ENCODE measurements around the gene KY.
"Not testable (repeated sequence)": the region's sequence is repeated elsewhere in the genome, so short reads cannot be mapped to it uniquely, and the experiment has no call there.

KY gene

DNA sequence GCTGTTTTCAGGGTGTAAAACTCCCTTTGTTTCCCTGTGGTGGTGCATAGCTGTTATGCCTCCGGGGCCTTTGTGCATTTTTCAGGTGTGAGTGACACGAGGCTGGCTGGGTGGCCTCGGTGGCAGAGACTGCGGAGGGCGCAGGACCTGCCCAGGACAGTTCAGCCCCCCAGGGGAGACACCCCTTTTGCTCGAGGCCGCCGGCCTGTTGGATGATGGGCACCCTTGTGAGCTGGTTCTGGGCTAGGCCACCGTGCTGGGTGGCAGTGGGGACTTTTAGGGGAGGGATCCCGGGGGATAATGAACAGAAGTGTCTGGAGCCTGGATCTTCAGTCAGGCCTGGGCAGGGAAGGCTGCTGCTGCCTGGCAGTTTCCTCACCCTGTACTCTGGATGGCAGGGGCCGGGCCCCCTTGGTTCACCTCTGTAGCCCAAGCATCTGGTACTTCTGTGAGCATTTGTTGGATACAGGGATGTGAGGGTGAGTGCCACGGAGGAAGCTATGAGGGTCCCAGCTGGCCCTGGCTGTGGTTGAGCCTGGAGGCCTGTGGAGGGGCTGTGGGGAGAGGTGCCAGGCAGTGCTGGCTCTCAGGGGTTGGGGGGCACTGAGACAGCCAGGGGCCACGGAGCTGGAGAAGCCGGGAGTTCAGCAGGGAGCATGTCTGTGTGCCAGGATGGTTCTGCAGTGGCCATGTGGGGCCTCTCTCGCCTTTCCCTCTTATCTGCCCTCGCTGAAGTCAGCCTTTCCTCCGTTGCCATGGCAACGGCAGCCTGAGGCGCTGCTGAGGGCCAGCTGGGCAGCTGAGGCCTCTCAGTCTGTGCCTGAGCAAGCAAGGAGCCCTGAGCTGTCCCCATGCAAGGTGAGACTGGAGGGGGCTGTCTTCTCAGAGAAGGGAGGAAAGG lies 49.0 kb downstream of the KY start:
- peak in 9 of 14 donors; percentile 15 to 90 (median 42) for DNase-seq

DNA sequence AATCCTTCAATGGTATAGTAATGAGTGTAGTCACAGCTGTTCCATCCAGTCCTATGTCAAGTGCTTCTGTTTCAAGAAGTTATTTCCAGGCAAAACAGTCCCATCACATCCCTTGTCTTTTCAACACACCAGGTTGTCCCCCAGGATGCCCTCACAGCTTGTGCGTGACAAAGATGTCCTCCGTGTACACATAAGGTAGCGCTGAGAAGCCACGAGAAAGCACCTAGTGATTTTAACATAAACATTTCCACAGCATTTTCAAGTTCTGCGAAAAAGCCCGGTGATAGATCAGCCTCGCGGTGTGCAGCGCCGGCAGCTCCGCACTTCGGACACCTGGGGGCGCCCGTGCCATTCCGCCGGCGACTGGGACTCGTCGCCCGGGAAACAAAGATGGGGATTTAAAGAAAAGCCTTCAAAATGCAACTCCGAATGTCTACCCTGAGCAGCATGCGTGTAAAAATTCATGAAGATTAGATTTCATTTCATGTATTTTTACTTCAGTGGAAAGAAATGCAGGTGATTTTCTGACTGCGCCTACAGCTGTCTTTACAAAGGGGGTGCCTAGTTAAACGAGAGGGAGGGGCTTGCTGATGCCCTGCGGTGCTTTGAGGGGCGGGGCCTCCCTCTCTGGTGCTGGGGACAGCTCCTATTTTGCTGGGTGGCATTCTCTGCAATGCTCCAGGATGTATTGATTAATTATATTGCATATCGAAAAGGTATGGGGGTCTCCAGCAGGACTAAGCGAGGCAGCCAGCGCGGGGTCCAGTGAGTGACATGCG lies 49.9 kb downstream of the KY start:
- DNase-seq, result peak in 10 of 14 donors; percentile 28 to 65 (median 38)

DNA sequence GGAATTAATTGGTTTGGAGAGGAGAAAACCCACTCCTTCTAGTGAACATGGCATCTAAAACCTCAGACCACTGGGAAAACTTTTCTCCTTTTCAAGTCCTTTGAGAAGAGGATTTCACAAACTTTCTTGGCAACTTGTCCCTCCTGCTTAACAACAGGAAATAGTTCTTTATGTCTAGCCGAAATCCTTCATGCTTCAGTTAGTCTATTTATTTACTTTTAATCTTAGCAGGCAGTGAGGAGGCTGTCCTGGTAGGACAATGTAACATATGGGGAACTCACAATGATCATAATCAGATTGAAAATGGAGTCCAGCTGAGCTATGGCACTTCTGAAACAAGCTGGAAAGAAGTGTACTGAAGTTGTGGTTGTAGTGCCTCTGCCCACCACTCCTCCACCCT lies 50.6 kb downstream of the KY start:
- DNase-seq, result no peak

DNA sequence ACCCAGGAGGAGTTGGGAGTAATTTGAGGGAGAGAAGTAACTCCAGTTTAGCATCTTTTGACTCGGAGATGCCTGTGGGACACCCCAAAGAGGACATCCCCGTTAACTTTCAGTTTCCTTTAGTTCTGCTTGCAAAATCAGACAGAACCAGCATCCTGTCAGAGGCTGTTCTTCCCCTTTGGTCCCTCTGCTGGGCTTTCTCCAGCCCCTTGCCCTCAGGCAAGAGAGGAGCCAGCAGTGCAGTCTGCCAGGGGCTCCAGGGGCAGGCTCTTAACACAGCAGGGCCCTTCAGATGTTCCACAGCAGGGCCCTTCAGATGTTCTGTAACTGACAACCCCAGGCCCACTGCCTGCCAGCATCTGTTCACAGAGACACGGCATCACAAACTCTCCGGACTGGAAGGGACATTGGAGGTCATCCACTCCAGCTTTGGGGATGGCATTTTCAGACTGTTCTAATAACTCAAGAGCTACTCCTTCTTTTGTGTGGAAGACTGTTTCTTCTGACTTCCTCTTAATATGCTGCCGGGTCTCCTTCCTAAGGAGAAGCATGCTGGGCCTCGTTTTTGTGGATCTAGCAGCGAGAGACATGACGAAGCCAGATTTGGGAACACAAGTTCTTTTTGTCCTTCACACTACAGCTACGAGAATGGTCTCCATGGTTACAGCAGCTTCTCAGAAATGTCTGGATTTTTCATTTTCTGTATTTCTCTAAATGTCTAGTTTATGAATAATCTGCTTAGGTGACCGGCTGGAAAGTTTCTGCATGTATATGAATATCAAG lies 51.9 kb downstream of the KY start:
- no peak for DNase-seq

DNA sequence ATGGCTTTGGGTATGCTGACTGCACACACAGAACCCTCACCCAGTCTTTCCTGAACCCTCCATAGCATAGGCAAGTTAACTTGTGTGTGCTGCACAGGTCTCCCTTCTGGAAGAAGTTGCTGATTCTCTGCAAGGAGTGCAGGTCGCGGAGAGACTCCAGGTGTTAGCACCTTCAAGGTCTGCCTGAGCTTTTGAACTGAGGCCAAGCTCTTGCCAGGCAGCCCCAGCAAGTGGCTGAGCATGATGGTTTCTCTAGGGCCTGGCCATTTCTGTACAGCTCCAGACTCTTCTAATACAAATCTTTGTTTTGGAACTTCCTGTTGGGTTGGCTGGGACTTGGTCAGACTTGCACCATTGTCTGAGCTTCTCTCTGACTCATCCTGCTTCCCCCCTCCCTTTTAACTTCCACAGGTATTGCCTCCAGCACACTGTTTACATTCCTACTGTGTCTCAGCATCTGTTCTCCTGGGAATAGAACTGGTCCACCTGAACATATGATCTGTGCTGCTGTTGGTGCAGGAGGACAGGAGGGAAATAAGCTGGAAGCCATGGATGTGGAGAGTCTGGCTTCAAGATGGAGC lies 53.3 kb downstream of the KY start:
- no peak for DNase-seq

DNA sequence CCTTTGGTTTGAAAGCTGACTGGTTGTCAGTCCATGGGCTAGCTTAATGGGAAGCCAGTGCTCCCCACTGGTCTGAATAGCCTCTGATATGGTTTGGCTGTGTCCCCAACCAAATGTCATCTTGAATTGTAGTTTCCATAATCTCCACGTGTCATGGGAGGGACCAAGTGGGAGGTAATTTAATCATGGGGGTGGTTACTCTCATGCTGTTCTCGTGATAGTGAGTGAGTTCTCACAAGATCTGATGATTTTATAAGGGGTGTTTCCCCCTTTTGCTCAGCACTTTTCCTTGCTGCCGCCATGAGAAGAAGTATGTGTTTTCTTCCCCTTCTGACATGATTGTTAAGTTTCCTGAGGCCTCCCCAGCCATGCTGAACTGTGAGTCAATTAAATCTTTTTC lies 55.8 kb downstream of the KY start:
- not testable (repeated sequence) for DNase-seq

DNA sequence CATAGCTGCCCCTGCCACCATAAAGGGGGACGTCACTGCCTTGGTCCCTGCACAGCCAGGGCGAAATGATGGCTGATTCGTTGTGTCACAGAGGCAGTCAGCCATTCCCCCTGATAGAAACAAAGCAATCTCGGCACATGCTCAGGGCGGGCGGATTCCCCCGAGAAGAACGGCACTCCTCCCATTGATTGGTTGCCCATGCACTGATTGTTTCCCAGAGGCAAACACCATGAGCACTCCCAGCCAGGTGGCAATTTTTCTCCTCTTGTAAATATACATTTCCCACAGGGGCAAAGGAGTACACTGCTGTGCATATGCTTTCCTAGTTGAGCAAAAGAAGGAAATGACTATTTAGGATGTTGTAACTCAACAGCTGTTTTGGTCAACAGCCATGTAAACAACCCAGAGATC lies 56.5 kb downstream of the KY start:
- DNase-seq, result no peak

DNA sequence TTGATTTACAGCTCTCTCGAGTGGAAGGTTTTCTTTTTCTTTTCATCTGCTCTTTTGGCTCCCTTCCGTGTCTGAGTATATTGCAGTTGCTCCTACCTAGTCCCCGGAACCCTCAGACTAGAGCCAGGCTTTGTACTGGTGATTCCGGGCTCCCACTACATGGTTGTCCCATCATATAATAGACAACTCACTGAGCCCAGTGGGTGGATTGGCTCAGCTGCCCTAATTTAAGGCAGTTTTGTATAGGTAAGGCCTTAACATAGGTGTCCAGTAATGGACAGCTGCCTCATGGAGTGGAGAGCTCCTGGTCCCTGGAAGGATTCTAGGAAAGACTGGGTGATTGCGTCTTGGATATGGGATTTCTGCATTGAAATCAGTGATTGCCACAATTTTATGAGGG lies 58.0 kb downstream of the KY start:
- DNase-seq, result no peak

DNA sequence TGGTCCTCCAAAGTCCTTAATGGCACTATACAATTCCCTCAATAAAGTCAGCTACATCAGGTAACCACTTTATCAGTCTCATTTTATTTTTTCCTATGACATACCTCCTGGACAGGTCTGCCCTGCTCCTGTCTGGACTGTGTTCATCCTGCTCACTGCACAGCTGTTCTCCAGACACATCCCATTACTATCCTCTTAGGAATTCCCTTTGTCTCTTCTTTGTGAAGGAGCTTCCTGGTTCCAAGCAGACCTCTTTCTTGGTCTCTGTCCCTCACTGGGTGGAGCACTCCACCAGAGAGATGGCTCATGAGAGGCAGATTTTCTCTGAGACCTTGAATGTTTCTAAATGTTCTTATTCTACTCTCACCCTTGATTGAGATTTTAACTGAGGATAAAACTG lies 60.1 kb downstream of the KY start:
- DNase-seq, result no peak

DNA sequence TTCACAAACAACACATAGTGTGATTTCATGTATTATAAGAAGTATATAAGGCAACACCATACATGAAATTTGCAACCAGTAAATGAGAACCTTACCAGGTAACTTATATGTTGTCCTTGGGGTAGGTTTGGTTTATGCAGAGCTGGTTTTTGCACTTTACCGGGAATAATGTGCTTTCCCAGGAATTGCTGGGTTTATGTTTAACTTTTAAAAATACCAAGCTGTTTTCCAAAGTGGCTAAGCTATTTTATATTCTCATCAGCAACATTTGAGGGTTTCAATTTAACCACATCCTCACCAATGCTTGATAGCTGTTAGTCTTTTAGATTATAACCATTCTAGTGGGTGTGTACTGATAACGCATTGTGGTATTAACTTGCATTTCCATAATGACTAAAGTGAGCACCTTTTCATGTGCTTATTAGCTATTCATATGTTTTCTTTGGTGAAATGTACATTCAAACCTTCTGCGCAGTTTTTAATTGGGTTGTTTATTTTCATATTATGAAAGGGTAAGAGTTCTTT lies 71.6 kb downstream of the KY start:
- DNase-seq, result no peak

DNA sequence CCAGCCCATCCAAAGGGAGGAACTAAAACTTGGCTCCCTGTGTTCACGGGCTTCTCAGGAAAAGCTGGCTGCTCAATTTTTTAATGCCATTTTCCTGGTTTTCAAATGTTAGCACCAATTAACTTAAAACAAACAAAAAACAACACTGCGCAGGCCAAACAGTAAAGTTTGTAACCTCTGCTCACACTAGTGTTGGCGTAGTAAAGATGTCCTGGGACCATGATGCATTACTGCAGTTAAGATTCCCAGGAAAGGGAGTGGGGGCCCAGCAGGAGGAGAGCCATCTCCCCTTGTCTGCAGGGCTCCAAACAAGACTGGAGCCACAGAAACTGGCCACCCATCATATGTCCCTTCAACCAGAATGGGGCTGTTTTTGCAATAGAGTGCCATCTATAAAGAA lies 74.0 kb downstream of the KY start:
- no peak for DNase-seq

DNA sequence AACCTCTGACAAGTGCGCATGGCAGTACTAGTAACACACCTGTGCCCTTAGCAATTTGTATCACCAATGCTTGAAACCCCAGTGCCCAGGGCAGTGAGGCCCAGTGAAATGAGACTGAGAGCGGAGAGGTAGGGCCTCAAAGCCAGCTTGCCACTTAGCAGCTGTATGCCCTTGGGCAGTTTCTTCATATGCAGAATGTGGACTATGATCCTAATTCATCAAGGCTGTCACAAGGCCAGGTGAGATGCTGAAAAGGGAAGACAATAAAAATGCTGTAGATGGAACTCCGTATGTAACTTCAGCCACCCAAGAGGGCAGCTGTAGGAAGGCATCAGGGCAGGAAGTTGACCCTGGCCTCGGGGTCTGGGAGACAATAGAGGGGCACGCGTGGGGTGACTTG lies 74.4 kb downstream of the KY start:
- DNase-seq, result no peak

DNA sequence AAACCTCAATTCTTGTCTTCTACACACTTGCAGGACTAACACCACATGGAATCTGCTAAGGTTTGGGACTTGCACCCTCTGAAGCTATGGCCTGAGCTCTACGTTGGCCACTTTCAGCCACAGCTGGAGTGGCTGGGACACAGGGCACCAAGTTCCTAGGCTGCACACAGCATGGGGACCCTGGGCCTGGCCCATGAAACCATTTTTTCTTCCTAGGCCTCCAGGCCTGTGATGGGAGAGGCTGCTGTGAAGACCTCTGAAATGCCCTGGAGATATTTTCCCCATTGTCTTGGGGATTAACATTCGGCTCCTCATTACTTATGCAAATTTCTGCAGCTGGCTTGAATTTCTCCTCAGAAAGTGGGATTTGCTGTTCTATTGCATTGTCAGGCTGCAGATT lies 80.9 kb downstream of the KY start:
- not testable (repeated sequence) for DNase-seq

DNA sequence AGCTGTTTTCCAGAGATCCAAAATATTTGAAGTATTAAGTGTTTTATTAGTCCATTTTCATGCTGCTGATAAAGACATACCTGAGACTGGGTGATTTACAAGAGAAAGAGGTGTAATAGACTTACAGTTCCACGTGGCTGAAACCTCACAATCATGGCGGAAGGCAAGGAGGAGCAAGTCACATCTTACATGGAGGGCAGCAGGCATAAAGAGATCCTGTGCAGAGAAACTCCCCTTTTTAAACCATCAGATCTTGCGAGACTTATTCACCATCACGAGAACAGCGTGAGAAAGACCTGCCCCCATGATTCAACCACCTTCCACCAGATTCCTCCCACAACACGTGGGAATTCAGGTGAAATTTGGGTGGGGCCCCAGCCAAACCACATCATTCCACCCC lies 82.0 kb downstream of the KY start:
- DNase-seq, result no peak

DNA sequence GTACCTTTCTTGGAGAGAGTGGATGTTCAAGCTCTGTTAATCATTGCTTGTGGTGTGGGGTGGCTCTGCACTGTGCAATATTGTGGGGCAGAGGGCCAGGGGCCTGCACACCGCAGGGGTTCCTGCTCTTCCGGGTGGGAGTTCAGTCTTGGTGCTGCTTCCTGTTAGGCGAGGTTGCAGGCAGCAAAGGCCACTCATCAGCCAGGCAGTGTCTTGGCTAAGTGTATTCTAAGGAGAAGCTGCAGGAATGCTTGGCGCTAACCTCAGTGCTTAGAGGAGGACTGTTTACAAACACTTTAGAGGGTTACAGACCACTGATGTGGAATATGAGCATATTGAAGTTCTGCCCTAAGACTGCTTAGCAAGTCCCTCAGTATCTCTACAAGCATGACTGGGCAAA lies 83.2 kb downstream of the KY start:
- no peak for DNase-seq

DNA sequence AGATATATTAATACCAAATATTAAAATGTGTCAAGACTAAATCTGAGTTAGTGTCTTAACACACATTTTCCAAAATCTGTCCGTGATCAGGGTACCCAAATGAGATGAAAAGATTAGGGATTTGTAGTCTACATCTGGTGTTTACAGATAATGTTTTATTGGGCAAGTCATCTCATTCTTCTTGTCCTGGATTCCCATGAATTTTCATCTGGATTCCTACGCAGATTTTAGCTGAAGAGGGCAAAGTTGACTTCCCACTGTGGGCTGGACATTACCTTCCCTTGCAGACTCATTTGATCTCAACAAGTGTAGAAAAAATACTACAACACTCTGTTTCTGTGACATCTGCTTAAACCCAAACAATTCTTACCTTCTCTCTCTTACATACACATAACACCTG lies 85.8 kb downstream of the KY start:
- DNase-seq, result no peak

DNA sequence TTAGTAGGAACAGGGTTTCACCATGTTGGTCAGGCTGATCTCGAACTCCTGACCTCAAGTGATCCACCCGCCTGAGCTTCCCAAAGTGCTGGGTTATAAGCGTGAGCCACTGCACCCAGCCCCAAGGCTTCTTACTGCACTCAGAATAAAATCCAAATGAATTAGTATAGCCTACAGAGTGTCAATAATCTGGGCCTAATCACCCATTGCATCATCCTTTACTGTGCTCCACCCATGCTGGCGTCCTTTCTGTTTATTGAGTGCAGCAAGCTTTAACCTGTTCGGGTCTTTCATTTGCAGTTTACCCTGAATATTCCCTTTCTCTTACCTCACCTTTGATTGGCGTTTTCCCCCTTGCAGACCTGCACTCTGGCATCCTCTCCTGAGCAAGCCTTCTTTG lies 87.2 kb downstream of the KY start:
- DNase-seq, result no peak

DNA sequence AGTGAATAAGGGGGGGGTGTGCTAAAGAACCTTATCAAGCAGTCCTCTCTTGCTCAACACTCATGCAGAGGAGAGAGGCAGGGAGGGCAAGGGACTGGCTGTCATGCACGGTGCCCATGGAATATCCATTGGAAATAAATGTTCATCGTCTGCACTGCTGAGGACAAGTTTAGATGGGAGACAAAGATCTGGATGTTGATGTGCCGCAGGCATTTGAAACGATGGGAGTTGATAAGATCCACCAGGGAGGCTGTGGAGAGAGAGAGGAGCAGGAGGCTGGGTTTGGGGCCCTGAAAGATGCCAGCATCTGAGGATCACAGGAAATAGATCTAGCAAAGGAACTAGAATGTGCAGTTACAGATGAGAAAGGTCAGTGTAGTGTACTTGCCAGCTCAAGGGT lies 88.8 kb downstream of the KY start:
- no peak for DNase-seq

DNA sequence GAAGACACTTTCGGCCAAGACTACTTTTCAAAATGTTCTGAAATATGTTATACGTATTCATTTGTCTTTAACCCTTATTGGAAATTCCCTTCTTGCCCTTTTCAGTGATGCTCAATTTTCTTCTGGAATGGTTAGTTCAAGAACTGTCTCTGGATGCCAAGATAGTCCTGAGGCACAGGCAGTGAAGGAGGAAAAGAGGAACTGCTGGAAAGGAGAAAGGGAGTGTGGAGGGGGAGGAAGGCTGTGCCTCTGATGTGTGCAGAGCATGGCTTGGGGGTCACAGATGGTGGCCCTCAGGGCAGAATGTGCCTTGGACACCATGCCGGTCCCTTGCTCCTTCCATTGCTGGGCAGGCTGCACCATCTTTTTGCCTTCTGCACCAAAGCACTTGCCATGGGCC lies 91.2 kb downstream of the KY start:
- DNase-seq, result no peak

Data from C1 segment of cervical spinal cord (tissue), 14 donors.